ENCODE measurements around the gene GHR.

GHR gene

DNA sequence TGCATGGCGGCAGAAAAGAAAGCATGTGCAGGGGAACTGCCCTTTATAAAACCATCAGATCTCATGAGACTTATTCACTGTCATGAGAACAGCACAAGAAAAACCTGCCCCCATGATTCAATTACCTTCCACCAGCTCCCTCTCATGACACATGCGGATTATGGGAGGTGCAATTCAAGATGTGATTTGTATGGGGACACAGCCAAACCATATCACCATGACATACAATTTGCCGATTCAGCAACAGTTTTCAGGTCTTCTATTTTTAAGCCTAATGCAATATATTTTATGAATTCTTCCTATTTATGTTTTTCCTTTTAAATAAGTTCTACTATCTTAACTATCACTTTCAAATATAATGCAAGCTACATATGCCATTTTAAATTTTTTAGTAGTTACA, 242.6 kb downstream of the GHR start:
- TF ChIP-seq RAD21 (IDR thresholded peaks at IDR 0.05; ENCODE audit: low read depth) (no peak), YY1 (IDR thresholded peaks at IDR 0.05; ENCODE audit: low read depth) (no peak), NFIC (IDR thresholded peaks at IDR 0.05) (no peak), EP300 (IDR thresholded peaks at IDR 0.05; ENCODE audit: borderline replicate concordance) (no peak), TCF12 (IDR thresholded peaks at IDR 0.05; ENCODE audit: low read depth) (no peak), CREB1 (IDR thresholded peaks at IDR 0.05; ENCODE audit: low read depth) (no peak)

DNA sequence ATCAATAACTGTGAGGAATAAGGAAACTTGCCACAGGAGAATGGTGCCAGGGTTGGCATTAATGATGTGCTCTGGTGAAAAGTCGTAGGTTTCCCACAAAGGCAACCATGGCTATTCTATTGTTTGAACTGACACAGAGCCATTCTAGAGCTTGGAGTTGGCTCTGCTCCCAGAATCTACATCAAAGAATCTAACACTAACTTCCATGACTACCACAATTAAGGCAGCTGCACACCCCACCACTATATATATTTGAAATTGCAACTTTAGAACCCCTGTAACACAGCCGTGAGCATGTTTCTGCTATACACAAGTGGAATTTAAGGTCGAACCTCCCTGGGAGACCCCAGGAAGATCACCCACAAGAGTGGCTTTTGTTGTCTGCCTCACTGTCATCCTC, 243.6 kb downstream of the GHR start:
- TF ChIP-seq, protein P1, sequence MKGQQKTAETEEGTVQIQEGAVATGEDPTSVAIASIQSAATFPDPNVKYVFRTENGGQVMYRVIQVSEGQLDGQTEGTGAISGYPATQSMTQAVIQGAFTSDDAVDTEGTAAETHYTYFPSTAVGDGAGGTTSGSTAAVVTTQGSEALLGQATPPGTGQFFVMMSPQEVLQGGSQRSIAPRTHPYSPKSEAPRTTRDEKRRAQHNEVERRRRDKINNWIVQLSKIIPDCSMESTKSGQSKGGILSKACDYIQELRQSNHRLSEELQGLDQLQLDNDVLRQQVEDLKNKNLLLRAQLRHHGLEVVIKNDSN (IDR thresholded peaks at IDR 0.05), result no peak
- TF ChIP-seq, protein P2, sequence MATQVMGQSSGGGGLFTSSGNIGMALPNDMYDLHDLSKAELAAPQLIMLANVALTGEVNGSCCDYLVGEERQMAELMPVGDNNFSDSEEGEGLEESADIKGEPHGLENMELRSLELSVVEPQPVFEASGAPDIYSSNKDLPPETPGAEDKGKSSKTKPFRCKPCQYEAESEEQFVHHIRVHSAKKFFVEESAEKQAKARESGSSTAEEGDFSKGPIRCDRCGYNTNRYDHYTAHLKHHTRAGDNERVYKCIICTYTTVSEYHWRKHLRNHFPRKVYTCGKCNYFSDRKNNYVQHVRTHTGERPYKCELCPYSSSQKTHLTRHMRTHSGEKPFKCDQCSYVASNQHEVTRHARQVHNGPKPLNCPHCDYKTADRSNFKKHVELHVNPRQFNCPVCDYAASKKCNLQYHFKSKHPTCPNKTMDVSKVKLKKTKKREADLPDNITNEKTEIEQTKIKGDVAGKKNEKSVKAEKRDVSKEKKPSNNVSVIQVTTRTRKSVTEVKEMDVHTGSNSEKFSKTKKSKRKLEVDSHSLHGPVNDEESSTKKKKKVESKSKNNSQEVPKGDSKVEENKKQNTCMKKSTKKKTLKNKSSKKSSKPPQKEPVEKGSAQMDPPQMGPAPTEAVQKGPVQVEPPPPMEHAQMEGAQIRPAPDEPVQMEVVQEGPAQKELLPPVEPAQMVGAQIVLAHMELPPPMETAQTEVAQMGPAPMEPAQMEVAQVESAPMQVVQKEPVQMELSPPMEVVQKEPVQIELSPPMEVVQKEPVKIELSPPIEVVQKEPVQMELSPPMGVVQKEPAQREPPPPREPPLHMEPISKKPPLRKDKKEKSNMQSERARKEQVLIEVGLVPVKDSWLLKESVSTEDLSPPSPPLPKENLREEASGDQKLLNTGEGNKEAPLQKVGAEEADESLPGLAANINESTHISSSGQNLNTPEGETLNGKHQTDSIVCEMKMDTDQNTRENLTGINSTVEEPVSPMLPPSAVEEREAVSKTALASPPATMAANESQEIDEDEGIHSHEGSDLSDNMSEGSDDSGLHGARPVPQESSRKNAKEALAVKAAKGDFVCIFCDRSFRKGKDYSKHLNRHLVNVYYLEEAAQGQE (IDR thresholded peaks at IDR 0.05; ENCODE audit: low read depth), result no peak
- no peak for TF ChIP-seq YY1 (IDR thresholded peaks at IDR 0.05; ENCODE audit: low read depth)

GRCh38 chr5:42668254-42668653, 245.0 kb downstream of the GHR start:
- TF ChIP-seq CREB1 (IDR thresholded peaks at IDR 0.05; ENCODE audit: low read depth) (no peak), TAF1 (IDR thresholded peaks at IDR 0.05; ENCODE audit: low read depth) (no peak), ZBTB7A (IDR thresholded peaks at IDR 0.05; ENCODE audit: low read depth) (no peak), RAD21 (IDR thresholded peaks at IDR 0.05; ENCODE audit: low read depth) (no peak), MAX (IDR thresholded peaks at IDR 0.05) (no peak), CEBPB (IDR thresholded peaks at IDR 0.05) (no peak), EP300 (IDR thresholded peaks at IDR 0.05; ENCODE audit: borderline replicate concordance) (no peak), TCF12 (IDR thresholded peaks at IDR 0.05; ENCODE audit: low read depth) (no peak), EGR1 (IDR thresholded peaks at IDR 0.05) (no peak), TEAD4 (IDR thresholded peaks at IDR 0.05) (no peak), FOXM1 (IDR thresholded peaks at IDR 0.05; ENCODE audit: borderline replicate concordance, low read depth) (no peak), YY1 (IDR thresholded peaks at IDR 0.05; ENCODE audit: low read depth) (no peak), NFIC (IDR thresholded peaks at IDR 0.05) (no peak)
- TF ChIP-seq, protein P2 (IDR thresholded peaks at IDR 0.05; ENCODE audit: low read depth), result no peak
- TF ChIP-seq, protein P1 (IDR thresholded peaks at IDR 0.05), result no peak

GRCh38 chr5:42672925-42673324, 249.7 kb downstream of the GHR start:
- TF ChIP-seq EP300 (IDR thresholded peaks at IDR 0.05; ENCODE audit: borderline replicate concordance) (no peak), CREB1 (IDR thresholded peaks at IDR 0.05; ENCODE audit: low read depth) (no peak), FOXM1 (IDR thresholded peaks at IDR 0.05; ENCODE audit: borderline replicate concordance, low read depth) (no peak)

DNA sequence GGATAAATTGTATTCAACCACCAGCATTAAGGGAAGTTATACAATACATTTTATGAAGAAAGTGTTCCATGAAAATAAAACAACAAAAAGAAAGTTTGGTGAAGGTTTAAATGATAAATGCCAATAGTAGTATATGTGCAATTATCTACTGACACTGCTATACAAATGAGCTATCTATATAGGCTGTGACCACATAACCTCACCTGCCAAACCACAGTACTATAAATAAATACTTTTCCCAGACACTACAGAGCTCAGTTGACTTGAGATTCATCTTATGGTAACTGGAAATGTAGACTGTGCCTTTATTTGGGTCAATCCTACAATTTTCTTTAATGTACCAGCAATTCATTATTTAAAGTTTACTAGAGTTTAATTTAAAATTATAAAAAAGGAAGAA, 252.4 kb downstream of the GHR start:
- no peak for TF ChIP-seq CREB1 (IDR thresholded peaks at IDR 0.05; ENCODE audit: low read depth)
- TF ChIP-seq, protein P2 (IDR thresholded peaks at IDR 0.05; ENCODE audit: low read depth), result no peak
- TF ChIP-seq RAD21 (IDR thresholded peaks at IDR 0.05; ENCODE audit: low read depth), result no peak
- no peak for TF ChIP-seq ZBTB7A (IDR thresholded peaks at IDR 0.05; ENCODE audit: low read depth)
- no peak for TF ChIP-seq TAF1 (IDR thresholded peaks at IDR 0.05; ENCODE audit: low read depth)
- TF ChIP-seq EP300 (IDR thresholded peaks at IDR 0.05; ENCODE audit: borderline replicate concordance), result no peak
- TF ChIP-seq TEAD4 (IDR thresholded peaks at IDR 0.05), result no peak
- no peak for TF ChIP-seq FOXM1 (IDR thresholded peaks at IDR 0.05; ENCODE audit: borderline replicate concordance, low read depth)
- TF ChIP-seq NFIC (IDR thresholded peaks at IDR 0.05), result no peak
- no peak for TF ChIP-seq EGR1 (IDR thresholded peaks at IDR 0.05)
- TF ChIP-seq, protein P1 (IDR thresholded peaks at IDR 0.05), result no peak
- TF ChIP-seq YY1 (IDR thresholded peaks at IDR 0.05; ENCODE audit: low read depth), result no peak
- TF ChIP-seq TCF12 (IDR thresholded peaks at IDR 0.05; ENCODE audit: low read depth), result no peak
- no peak for TF ChIP-seq MAX (IDR thresholded peaks at IDR 0.05)
- no peak for TF ChIP-seq CEBPB (IDR thresholded peaks at IDR 0.05)
